Epithelial cell of esophagus (primary cell): ENCODE measurements around the gene GPC5.
A peak's percentile ranks its signal among the peaks of the same experiment; 100 is the strongest.

Experiments used
- DNase-seq: peaks from one replicate; pipeline ENCODE4 v3.0.0; 2010; ENCODE audit warnings: low read depth
- H3K4me3 ChIP-seq: 2 replicates; pipeline ENCODE4 v1.5.1; 2011; ENCODE audit warnings: mild to moderate bottlenecking, low read length, control low read depth
- TF ChIP-seq, protein P1 (sequence below): IDR thresholded peaks from 2 replicates; pipeline ENCODE4 v1.5.1; 2011; ENCODE audit warnings: low read depth, mild to moderate bottlenecking, low read length, control low read depth, inconsistent platforms; ENCODE audit not compliant: insufficient read depth; ENCODE audit errors: missing control alignments

Gene GPC5

DNA sequence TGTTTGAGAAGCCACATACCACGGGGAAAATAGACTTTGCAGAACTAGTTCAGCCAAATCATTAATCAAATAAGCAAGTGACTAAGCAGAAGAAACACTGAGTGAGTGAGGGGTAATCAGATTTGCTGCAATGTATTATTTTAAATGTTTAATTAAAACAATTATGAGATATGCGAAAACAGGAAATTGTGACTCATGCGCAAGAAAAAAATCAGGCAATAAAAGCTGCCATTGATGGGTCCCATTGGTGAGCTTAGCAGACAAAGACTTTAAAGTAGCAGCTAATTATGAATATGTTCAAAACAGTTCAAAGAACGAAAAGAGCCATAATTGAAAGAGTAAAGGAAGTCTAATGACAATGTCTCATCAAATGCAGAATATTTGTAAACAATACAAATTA lies 644.1 kb downstream of the GPC5 start:
- H3K4me3 ChIP-seq: no peak overlapping the region
- TF ChIP-seq, protein P1, sequence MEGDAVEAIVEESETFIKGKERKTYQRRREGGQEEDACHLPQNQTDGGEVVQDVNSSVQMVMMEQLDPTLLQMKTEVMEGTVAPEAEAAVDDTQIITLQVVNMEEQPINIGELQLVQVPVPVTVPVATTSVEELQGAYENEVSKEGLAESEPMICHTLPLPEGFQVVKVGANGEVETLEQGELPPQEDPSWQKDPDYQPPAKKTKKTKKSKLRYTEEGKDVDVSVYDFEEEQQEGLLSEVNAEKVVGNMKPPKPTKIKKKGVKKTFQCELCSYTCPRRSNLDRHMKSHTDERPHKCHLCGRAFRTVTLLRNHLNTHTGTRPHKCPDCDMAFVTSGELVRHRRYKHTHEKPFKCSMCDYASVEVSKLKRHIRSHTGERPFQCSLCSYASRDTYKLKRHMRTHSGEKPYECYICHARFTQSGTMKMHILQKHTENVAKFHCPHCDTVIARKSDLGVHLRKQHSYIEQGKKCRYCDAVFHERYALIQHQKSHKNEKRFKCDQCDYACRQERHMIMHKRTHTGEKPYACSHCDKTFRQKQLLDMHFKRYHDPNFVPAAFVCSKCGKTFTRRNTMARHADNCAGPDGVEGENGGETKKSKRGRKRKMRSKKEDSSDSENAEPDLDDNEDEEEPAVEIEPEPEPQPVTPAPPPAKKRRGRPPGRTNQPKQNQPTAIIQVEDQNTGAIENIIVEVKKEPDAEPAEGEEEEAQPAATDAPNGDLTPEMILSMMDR: no peak
- DNase-seq: no peak

DNA sequence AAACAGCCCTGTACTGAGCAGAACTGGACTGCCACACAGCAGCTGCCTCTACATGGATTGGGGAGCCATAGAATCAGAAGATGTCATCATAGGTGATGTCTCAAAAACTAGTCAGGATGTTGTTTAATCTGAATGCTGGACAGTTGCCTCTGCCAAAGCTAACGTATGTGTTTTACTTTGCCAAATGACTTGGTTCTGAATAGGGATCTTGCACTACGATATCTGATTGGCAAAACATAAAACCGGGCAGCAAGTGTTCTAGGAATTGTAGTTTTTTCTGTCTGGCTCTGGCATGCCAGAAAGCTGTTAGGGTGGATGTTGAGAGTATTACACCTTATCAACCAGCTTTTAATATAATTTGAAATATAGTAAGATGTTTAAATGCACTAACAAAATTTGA lies 645.9 kb downstream of the GPC5 start:
- H3K4me3 ChIP-seq: no peak overlapping the region
- TF ChIP-seq, protein P1: no peak
- DNase-seq: no peak

- TF ChIP-seq, protein P1: no peak
- no peak overlapping the region for H3K4me3 ChIP-seq
These were observed 656.0 kb downstream of the GPC5 start for GRCh38 chr13:92054389-92054788.

DNA sequence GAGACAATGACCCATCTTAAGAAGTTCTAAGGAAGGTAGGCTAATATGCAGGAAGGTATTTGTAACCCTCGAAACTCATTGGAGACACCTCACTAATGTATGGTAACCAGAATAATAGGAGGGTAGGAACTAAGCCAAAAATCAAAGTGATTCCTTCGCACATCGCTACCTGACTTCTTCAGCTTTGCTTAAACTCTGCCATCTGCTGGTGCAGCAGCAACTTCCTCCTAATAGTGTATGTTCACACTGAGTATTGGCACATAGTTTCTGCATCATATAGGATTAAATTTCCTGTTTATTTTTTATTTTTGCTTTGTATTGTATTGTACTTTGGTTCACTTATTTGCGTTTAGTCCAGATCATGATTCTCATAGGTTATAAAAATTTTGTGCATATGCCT lies 676.2 kb downstream of the GPC5 start:
- TF ChIP-seq, protein P1: peak; percentile 47
- peak; percentile 15 for DNase-seq
- no peak overlapping the region for H3K4me3 ChIP-seq

More at GRCh38 chr13:92054389-92054788, 656.0 kb downstream of the GPC5 start:
- DNase-seq: no peak

GRCh38 chr13:92097337-92097903 lies 699.0 kb downstream of the GPC5 start:
- DNase-seq: peak; percentile 5
- H3K4me3 ChIP-seq: no peak overlapping the region
- TF ChIP-seq, protein P1: no peak

DNA sequence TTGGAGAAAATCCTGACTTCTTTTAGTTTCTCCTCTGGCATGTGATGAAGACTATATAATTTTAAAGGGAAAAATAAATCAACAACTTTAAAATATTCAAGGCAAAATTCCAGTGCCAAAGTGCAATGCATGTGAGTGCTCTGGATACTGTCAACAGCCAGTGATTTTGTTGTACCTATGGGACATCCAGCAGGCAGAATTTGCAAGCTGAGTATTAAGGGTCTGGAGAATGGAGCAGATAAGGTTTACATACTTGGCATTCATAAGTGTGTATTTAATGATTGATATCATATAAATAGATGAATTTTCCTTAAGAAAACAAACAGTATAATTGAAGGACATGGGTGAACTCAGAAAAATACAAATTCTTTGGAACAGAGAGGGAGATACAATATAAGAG lies 703.4 kb downstream of the GPC5 start:
- no peak overlapping the region for H3K4me3 ChIP-seq
- TF ChIP-seq, protein P1: no peak
- no peak for DNase-seq

GRCh38 chr13:92103689-92104153 lies 705.3 kb downstream of the GPC5 start:
- H3K4me3 ChIP-seq: no peak overlapping the region
- TF ChIP-seq, protein P1: no peak
- DNase-seq: no peak
